ENCODE measurements around the gene CDX1. TPM values are rescaled to one million over a fixed set of nuclear protein-coding genes. Genes with fewer than 3 reads are reported as not detected.

Gene CDX1
- total RNA-seq, 1 donor from 2014 or later = not detected

- peaks cover 51% of the 10 kb centered on the region for H3K4me1 ChIP-seq
- no peaks in the 10 kb centered on the region for H3K9me3 Mint-ChIP-seq
- TF ChIP-seq, protein P1, sequence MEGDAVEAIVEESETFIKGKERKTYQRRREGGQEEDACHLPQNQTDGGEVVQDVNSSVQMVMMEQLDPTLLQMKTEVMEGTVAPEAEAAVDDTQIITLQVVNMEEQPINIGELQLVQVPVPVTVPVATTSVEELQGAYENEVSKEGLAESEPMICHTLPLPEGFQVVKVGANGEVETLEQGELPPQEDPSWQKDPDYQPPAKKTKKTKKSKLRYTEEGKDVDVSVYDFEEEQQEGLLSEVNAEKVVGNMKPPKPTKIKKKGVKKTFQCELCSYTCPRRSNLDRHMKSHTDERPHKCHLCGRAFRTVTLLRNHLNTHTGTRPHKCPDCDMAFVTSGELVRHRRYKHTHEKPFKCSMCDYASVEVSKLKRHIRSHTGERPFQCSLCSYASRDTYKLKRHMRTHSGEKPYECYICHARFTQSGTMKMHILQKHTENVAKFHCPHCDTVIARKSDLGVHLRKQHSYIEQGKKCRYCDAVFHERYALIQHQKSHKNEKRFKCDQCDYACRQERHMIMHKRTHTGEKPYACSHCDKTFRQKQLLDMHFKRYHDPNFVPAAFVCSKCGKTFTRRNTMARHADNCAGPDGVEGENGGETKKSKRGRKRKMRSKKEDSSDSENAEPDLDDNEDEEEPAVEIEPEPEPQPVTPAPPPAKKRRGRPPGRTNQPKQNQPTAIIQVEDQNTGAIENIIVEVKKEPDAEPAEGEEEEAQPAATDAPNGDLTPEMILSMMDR (IDR thresholded peaks at IDR 0.05) = no peak
- TF ChIP-seq EZH2phosphoT487 (IDR thresholded peaks at IDR 0.05) = no peak
- TF ChIP-seq EZH2 (IDR thresholded peaks at IDR 0.05) = no peak
- peaks cover 14% of the 10 kb centered on the region for H3K27me3 Mint-ChIP-seq (ENCODE audit: insufficient read depth, low read depth)
- no peaks in the 10 kb centered on the region for H3K36me3 ChIP-seq
- no peaks in the 10 kb centered on the region for H3K27me3 ChIP-seq
- peak; percentile 51 for DNase-seq (ENCODE audit: low spot score)
- no peaks in the 10 kb centered on the region for H3K9me3 ChIP-seq (ENCODE audit: low read depth)
- no peak overlapping the region for H3K9ac ChIP-seq
- peaks cover 58% of the 10 kb centered on the region for H3K4me1 Mint-ChIP-seq
- no peaks in the 10 kb centered on the region for H4K20me1 ChIP-seq (ENCODE audit: low read depth)
- H3K27ac ChIP-seq = no peak overlapping the region
- H2AFZ ChIP-seq (replicated peaks) = no peak overlapping the region
- no peaks in the 10 kb centered on the region for H3K36me3 Mint-ChIP-seq
- no peak overlapping the region for H3K4me3 ChIP-seq
- no peaks in the 10 kb centered on the region for H3K79me2 ChIP-seq (ENCODE audit: low read depth)
- H3K4me3 Mint-ChIP-seq = no peak overlapping the region
- H3K27ac Mint-ChIP-seq = no peak overlapping the region
- no peak overlapping the region for H3K4me2 ChIP-seq
- H3F3A ChIP-seq (ENCODE audit: low read depth) = peaks cover 12% of the 10 kb centered on the region
Measured at GRCh38 chr5:150134198-150134588, 32.4 kb upstream of the CDX1 start.

DNA sequence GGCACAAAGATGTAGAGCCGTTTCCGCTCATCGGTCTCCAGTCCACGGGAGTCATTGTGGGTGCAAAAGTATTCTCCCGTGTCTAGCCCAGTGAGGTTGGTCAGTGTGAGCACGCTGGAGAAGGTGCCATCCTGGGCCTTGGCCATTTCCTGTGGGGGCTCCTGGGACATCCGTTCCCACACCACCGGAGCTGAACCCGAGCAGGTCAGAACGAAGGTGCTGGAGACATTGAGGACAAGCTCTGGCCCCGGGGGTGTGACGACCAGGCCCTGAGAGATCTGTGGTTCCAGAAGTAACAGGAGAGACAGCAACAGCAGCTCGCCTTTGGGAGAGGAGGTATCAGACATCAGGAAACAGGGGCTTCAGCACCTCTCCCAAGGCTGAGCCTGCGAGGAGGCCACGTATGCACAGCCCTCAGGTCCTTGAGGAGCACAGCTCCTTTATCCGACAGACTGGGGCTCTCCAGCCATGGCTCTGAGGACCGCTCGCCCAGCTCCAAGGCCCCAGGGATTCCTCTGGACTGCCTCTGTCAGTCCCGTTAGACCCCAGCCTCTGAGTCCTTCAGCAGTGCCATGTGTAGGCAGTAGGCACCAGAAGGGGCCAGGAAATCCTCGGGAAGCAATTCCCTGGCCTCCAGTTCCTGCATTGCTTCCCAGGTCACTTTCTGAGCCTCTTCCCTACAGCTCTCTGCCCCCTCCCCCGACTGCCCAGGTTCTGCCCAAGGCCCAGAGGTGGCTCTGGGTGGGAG lies 30.8 kb upstream of the CDX1 start:
- Histone ChIP-seq H3K4me2 (no peak overlapping the region), H3K9me3 (ENCODE audit: low read depth) (no peaks in the 10 kb centered on the region), H3K4me3 (no peak overlapping the region), H3K36me3 (no peaks in the 10 kb centered on the region), H3K9ac (no peak overlapping the region), H3K4me1 (peaks cover 48% of the 10 kb centered on the region), H3F3A (ENCODE audit: low read depth) (peaks cover 5% of the 10 kb centered on the region), H3K27ac (no peak overlapping the region), H4K20me1 (ENCODE audit: low read depth) (no peaks in the 10 kb centered on the region), H3K27me3 (no peaks in the 10 kb centered on the region), H3K79me2 (ENCODE audit: low read depth) (no peaks in the 10 kb centered on the region), H2AFZ (replicated peaks) (no peak overlapping the region)
- H3K36me3 Mint-ChIP-seq = no peaks in the 10 kb centered on the region
- DNase-seq (ENCODE audit: low spot score) = no peak
- H3K4me1 Mint-ChIP-seq = peaks cover 59% of the 10 kb centered on the region
- H3K4me3 Mint-ChIP-seq = no peak overlapping the region
- peak overlapping the region; percentile 74 for H3K27ac Mint-ChIP-seq
- peaks cover 14% of the 10 kb centered on the region for H3K27me3 Mint-ChIP-seq (ENCODE audit: insufficient read depth, low read depth)
- TF ChIP-seq EZH2 (IDR thresholded peaks at IDR 0.05) (no peak), EZH2phosphoT487 (IDR thresholded peaks at IDR 0.05) (no peak)
- TF ChIP-seq, protein P1 (IDR thresholded peaks at IDR 0.05) = no peak
- no peaks in the 10 kb centered on the region for H3K9me3 Mint-ChIP-seq

DNA sequence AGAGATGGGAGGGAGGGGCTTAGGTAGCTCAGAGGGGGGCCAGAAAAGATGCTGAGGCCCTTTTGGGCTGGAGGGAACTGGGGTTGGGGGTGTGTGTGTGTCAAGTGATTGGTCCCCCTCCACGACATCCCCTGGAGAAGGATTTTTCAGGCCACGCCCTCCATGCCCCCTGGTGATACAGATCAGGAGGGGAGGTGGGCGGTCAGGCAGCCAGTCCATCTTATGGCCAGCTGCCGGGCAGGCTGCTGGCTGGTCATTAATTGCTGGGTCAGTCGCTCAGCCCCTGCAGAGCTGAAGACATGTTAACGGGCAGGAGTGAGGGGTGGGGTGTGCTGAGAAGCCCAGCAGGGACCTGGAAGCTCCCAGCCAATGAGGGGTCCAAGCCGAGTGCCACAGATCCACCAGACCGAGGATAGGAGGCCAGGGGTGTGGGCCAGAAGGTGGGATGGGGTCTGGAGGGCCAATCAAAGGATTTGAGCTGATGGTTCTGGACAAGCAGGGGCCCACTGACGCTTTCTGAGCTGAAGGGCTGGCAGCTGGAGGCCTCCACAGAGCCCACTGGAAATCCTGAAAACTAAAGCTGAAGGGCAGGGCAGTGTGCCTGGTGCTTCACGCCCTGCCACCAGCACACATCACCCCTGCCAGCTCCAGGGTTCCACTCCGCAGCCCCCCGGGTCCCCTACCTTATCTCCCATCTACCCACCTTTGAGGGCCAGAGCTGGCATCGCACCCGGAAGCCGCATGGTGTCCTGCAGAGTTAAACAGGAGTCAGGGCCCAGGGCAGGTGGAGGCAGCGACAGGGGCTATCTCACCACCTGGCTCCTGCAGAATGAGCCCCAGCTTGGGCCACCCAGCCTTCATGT lies 30.0 kb upstream of the CDX1 start:
- Mint-ChIP-seq H3K4me1 (peaks cover 59% of the 10 kb centered on the region), H3K9me3 (no peaks in the 10 kb centered on the region), H3K27me3 (ENCODE audit: insufficient read depth, low read depth) (peaks cover 11% of the 10 kb centered on the region), H3K27ac (peak overlapping the region; percentile 92), H3K36me3 (no peaks in the 10 kb centered on the region), H3K4me3 (no peak overlapping the region)
- Histone ChIP-seq H4K20me1 (ENCODE audit: low read depth) (no peaks in the 10 kb centered on the region), H3K79me2 (ENCODE audit: low read depth) (no peaks in the 10 kb centered on the region), H3K9me3 (ENCODE audit: low read depth) (no peaks in the 10 kb centered on the region), H3K36me3 (no peaks in the 10 kb centered on the region), H3K27me3 (no peaks in the 10 kb centered on the region), H3F3A (ENCODE audit: low read depth) (peaks cover 5% of the 10 kb centered on the region), H3K4me2 (no peak overlapping the region), H2AFZ (replicated peaks) (no peak overlapping the region), H3K27ac (no peak overlapping the region), H3K9ac (no peak overlapping the region), H3K4me3 (no peak overlapping the region), H3K4me1 (peaks cover 48% of the 10 kb centered on the region)
- TF ChIP-seq EZH2phosphoT487 (IDR thresholded peaks at IDR 0.05) (no peak), EZH2 (IDR thresholded peaks at IDR 0.05) (no peak)
- TF ChIP-seq, protein P1 (IDR thresholded peaks at IDR 0.05) = no peak
- no peak for DNase-seq (ENCODE audit: low spot score)

All from neural progenitor cell (in vitro differentiated cells).